Measurements from ENCODE around the gene PROZ. TPM values are rescaled to one million over a fixed set of nuclear protein-coding genes. Genes with fewer than 3 reads are reported as not detected.
"Not testable (repeated sequence)": the region's sequence is repeated elsewhere in the genome, so short reads cannot be mapped to it uniquely, and the experiment has no call there.

Gene PROZ, protein sequence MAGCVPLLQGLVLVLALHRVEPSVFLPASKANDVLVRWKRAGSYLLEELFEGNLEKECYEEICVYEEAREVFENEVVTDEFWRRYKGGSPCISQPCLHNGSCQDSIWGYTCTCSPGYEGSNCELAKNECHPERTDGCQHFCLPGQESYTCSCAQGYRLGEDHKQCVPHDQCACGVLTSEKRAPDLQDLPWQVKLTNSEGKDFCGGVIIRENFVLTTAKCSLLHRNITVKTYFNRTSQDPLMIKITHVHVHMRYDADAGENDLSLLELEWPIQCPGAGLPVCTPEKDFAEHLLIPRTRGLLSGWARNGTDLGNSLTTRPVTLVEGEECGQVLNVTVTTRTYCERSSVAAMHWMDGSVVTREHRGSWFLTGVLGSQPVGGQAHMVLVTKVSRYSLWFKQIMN
- total RNA-seq: not detected in 3 replicates
- long read RNA-seq: 0 reads

DNA sequence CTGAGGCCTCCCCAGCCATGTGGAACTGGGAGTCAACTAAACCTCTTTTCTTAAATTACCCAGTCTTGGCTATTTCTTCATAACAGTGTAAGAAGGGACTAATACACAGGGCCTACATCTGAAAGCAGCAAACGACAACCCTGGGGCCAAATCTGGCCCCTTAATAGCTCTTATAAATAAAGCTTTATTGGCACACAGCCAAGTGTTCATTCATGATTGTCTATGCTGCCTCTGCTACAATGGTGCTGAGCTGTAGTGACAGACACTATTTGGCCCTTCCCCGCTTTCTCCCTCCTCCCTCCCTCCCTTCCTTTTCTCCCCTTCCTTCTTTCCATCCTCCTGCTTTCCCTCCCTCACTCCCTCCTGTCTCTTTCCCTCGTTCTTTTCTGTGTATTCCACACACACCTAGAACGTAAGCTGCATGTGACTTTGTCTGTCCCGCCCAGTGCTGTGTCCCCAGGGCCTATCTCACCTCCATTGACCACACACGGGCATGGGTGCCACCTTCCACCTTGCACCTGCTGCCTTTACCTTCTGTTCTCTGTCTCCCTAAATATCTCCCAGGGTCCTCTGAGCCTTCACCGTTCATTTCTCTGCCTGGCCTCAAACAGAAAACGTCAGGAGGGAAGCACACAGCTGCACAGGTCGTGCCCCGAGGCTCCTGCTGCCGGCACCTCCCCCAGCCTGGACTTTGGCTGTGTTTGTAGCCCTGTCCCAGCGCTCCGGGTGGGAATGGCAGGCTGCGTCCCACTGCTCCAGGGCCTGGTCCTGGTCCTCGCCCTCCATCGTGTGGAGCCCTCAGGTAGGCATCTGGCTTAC is at the start of gene PROZ:
Gene PROZ (plus strand): TSS at position 720 of the 819 bp plus-strand sequence. CDS start 13 bp downstream, at position 733.
- H3K4me3 Mint-ChIP-seq (ENCODE audit: unreplicated experiment): no peak within 1 kb of the TSS
- peaks cover 8% of the 10 kb centered on the region for H3K4me1 Mint-ChIP-seq (ENCODE audit: low read depth)
- no peak within 1 kb of the TSS for H3K27ac Mint-ChIP-seq (ENCODE audit: unreplicated experiment)
- TF ChIP-seq, protein P1, sequence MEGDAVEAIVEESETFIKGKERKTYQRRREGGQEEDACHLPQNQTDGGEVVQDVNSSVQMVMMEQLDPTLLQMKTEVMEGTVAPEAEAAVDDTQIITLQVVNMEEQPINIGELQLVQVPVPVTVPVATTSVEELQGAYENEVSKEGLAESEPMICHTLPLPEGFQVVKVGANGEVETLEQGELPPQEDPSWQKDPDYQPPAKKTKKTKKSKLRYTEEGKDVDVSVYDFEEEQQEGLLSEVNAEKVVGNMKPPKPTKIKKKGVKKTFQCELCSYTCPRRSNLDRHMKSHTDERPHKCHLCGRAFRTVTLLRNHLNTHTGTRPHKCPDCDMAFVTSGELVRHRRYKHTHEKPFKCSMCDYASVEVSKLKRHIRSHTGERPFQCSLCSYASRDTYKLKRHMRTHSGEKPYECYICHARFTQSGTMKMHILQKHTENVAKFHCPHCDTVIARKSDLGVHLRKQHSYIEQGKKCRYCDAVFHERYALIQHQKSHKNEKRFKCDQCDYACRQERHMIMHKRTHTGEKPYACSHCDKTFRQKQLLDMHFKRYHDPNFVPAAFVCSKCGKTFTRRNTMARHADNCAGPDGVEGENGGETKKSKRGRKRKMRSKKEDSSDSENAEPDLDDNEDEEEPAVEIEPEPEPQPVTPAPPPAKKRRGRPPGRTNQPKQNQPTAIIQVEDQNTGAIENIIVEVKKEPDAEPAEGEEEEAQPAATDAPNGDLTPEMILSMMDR (IDR thresholded peaks at IDR 0.05): no peak
- no peaks in the 10 kb centered on the region for H3K36me3 Mint-ChIP-seq (ENCODE audit: low read depth)
- DNase-seq (ENCODE audit: low spot score): no peak
- H3K27me3 Mint-ChIP-seq (ENCODE audit: low read depth): peaks cover 2% of the 10 kb centered on the region
- H3K9me3 Mint-ChIP-seq (ENCODE audit: low read depth): no peaks in the 10 kb centered on the region

DNA sequence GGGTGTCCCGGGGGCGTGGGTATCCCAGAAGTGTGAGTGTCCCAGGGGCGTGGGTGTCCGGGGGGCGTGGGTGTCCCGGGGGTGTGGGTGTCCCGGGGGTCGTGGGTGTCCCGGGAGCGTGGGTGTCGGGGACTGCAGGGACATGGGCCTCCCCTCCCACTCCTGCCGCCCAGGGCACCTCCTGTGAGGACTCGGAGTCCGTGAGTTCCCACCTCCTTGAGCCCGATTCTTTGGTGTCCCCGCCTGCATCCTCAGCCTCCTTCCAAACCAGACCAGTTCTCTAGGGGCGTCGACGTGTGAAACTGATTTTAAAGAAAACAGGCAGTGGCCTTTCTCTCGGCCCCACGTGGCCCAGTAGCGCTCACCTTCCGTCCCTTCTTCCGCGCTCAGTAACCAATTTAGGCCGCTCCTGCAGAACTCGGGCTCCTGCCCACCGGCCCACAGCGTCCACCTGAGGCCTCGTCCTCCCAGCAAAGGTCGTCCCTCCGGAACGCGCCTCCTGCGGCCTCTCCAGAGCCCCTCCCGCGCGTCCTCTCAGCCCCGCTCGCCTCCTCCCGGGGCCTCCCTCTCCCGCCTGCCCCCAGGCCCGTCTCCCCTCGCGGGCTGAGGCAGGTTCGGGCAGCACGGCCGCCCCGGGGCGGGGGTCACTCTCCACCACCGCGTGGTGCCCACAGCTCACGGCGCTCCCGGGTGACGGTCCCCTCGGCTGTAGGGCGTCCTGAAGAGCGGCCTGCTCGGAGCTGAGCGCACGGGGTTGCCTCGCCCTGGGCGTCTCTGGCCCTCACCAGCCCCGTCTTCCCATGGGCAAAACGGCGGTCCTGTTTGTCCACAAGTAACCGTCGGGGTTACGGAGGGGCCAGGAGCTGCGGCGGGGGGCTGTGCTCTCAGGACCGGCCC is 49.0 kb upstream of the PROZ start:
- H3K4me3 Mint-ChIP-seq (ENCODE audit: unreplicated experiment): peak overlapping the region; percentile 46
- H3K9me3 Mint-ChIP-seq (ENCODE audit: low read depth): no peaks in the 10 kb centered on the region
- no peaks in the 10 kb centered on the region for H3K36me3 Mint-ChIP-seq (ENCODE audit: low read depth)
- H3K27ac Mint-ChIP-seq (ENCODE audit: unreplicated experiment): no peak overlapping the region
- H3K4me1 Mint-ChIP-seq (ENCODE audit: low read depth): no peaks in the 10 kb centered on the region
- peak; percentile 93 for DNase-seq (ENCODE audit: low spot score)
- TF ChIP-seq, protein P1 (IDR thresholded peaks at IDR 0.05): no peak
- no peaks in the 10 kb centered on the region for H3K27me3 Mint-ChIP-seq (ENCODE audit: low read depth)

DNA sequence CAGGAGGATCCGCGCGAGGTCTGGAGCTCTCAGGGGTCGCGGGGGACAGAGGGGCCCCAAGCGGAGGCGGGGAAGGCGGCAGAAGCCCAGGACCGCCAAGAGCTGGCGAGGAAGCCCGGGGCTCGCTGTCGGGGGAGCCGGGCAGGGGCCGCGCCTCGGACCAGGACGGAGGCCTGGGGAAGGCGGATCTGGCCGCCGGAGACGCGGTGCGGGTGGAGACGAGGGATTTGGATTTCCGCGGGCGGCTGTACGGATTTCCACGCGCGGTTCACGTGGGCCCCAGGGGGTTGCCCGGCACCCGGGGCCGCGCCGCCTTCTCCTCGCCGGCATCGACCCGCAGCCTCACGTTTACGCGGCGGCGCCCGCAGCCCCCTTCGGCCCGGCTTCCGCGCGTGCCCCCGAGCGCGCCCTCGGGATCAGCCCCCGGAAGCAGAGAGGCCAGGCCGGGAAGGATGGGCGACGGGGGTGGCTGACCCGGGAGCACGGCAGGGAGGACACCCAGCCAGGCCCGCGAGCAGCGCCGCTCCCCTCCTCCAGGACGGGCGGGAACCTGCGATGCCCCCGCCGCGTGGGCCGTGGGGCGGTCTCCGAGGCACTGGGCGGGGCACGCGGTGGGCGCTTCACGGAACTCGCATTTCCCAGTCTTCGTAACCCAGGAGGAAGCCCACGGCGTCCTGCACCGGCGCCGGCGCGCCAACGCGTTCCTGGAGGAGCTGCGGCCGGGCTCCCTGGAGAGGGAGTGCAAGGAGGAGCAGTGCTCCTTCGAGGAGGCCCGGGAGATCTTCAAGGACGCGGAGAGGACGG is 48.2 kb upstream of the PROZ start:
- TF ChIP-seq, protein P1 (IDR thresholded peaks at IDR 0.05): no peak
- peak overlapping the region; percentile 62 for H3K4me3 Mint-ChIP-seq (ENCODE audit: unreplicated experiment)
- no peaks in the 10 kb centered on the region for H3K27me3 Mint-ChIP-seq (ENCODE audit: low read depth)
- peak; percentile 84 for DNase-seq (ENCODE audit: low spot score)
- no peaks in the 10 kb centered on the region for H3K36me3 Mint-ChIP-seq (ENCODE audit: low read depth)
- no peak overlapping the region for H3K27ac Mint-ChIP-seq (ENCODE audit: unreplicated experiment)
- no peaks in the 10 kb centered on the region for H3K4me1 Mint-ChIP-seq (ENCODE audit: low read depth)
- H3K9me3 Mint-ChIP-seq (ENCODE audit: low read depth): no peaks in the 10 kb centered on the region

DNA sequence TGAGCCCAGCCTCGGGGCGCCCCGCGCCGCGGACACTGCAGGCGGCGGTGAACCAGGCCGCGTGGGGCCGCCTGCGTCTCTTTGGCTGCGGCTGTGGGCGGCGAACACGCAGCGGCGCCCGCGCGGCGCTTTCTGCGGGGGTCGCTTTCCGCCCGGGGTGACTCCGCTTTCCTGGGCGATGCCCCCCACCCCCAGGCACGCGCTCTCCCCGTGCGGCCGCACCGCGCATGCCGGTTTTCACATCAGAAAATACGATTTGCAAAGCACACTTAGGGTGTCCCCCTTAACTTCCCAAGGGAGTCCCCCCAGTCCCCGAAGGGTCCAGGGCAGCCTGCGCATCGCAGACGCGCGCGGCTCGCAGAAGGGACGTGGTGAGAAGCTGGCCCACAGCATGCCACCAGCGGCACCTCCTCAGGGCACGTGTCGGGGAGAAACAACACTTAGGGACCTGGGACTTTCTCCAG is 47.6 kb upstream of the PROZ start:
- H3K4me3 Mint-ChIP-seq (ENCODE audit: unreplicated experiment): peak overlapping the region; percentile 62
- TF ChIP-seq, protein P1 (IDR thresholded peaks at IDR 0.05): no peak
- no peaks in the 10 kb centered on the region for H3K4me1 Mint-ChIP-seq (ENCODE audit: low read depth)
- H3K36me3 Mint-ChIP-seq (ENCODE audit: low read depth): no peaks in the 10 kb centered on the region
- DNase-seq (ENCODE audit: low spot score): peak; percentile 79
- no peaks in the 10 kb centered on the region for H3K27me3 Mint-ChIP-seq (ENCODE audit: low read depth)
- H3K9me3 Mint-ChIP-seq (ENCODE audit: low read depth): no peaks in the 10 kb centered on the region
- no peak overlapping the region for H3K27ac Mint-ChIP-seq (ENCODE audit: unreplicated experiment)

DNA sequence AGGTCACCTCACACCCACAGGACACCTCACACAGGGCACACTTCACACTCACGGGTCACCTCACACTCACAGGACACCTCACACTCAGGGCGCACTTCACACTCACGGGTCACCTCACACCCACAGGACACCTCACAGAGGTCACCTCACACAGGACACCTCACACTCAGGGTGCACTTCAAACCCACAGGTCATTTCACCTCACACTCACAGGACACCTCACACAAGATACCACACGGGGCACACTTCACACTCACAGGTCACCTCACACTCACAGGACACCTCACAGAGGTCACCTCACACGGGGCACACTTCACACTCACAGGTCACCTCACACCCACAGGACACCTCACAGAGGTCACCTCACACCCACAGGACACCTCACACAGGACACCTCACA is 46.6 kb upstream of the PROZ start:
- H3K27me3 Mint-ChIP-seq (ENCODE audit: low read depth); H3K36me3 Mint-ChIP-seq (ENCODE audit: low read depth); H3K27ac Mint-ChIP-seq (ENCODE audit: unreplicated experiment); H3K4me3 Mint-ChIP-seq (ENCODE audit: unreplicated experiment); H3K4me1 Mint-ChIP-seq (ENCODE audit: low read depth); H3K9me3 Mint-ChIP-seq (ENCODE audit: low read depth): not testable (repeated sequence)
- DNase-seq (ENCODE audit: low spot score): peak; percentile 29

DNA sequence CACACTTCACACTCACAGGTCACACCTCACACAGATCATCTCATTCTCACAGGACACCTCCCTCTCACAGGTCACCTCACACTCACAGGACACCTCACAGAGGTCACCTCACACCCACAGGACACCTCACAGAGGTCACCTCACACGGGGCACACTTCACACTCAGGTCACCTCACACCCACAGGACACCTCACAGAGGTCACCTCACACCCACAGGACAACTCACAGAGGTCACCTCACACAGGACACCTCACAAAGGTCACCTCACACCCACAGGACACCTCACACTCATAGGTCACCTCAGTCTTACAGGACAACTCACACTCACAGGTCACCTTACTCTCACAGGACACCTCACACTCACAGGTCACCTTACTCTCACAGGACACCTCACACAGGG is 46.0 kb upstream of the PROZ start:
- not testable (repeated sequence) for H3K4me3 Mint-ChIP-seq (ENCODE audit: unreplicated experiment); H3K36me3 Mint-ChIP-seq (ENCODE audit: low read depth); H3K27me3 Mint-ChIP-seq (ENCODE audit: low read depth); DNase-seq (ENCODE audit: low spot score); H3K4me1 Mint-ChIP-seq (ENCODE audit: low read depth); H3K27ac Mint-ChIP-seq (ENCODE audit: unreplicated experiment); H3K9me3 Mint-ChIP-seq (ENCODE audit: low read depth)
